Germinal center (tissue), 1 donor: Measurements from ENCODE around the gene FGF10.

Experiments
- DNase-seq: peaks from one replicate; pipeline ENCODE4 v3.0.0; 2012; ENCODE audit warnings: mixed read lengths, low spot score

The FGF10 gene

GRCh38 chr5:44356231-44356630, 33.0 kb downstream of the FGF10 start:
- no peak for DNase-seq

DNA sequence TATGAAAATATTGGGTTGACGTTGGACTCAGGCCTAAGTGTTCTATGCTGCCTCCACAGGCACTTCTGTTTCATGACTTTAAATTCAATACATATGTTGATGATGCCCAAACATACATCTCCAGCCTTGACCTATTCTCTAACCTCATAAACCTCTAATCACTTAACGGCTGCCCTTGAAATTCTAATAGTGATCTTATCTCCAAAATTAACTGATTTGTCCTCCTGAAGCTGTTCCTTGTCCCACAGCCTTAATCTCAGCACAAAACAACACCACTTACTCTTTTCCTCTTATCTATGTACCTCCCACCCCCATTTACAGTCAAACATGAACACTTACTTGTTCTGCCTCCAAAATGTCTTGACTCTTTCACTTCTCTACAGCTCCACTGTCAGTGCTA, 43.3 kb downstream of the FGF10 start:
- DNase-seq, result no peak

- no peak for DNase-seq
Measured at GRCh38 chr5:44336708-44337107, 52.5 kb downstream of the FGF10 start.

- no peak for DNase-seq
Measured at GRCh38 chr5:44334622-44335021, 54.6 kb downstream of the FGF10 start.

GRCh38 chr5:44332285-44332971, 56.8 kb downstream of the FGF10 start:
- DNase-seq, result peak; percentile 8

- DNase-seq, result no peak
Measured at GRCh38 chr5:44331471-44332050, 57.7 kb downstream of the FGF10 start.

GRCh38 chr5:44329716-44330115, 59.5 kb downstream of the FGF10 start:
- no peak for DNase-seq

GRCh38 chr5:44321144-44321725, 68.0 kb downstream of the FGF10 start:
- no peak for DNase-seq

DNA sequence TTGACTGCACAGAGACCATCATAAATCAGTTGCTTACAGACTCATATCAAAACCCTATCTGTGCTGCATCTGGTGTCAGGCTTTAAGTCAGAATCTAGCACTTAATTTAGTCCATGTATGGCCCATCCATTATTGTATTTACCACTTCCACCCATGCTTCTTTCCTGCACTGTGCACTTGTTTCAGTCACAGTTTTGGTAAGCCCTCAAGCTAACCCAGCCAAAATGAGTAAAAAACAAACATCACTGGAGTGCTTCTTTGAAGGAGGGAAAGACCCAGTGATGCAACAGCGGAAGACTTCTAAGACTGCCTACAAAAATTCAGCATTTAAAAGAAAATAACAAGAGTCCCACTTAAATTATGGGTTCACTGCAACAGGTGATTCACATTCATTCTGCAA, 69.0 kb downstream of the FGF10 start:
- no peak for DNase-seq

GRCh38 chr5:44318883-44319282, 70.3 kb downstream of the FGF10 start:
- DNase-seq, result no peak

- DNase-seq, result no peak
Measured at GRCh38 chr5:44312374-44312773, 76.8 kb downstream of the FGF10 start.

- no peak for DNase-seq
Measured at GRCh38 chr5:44300551-44300950, 88.7 kb downstream of the FGF10 start.

DNA sequence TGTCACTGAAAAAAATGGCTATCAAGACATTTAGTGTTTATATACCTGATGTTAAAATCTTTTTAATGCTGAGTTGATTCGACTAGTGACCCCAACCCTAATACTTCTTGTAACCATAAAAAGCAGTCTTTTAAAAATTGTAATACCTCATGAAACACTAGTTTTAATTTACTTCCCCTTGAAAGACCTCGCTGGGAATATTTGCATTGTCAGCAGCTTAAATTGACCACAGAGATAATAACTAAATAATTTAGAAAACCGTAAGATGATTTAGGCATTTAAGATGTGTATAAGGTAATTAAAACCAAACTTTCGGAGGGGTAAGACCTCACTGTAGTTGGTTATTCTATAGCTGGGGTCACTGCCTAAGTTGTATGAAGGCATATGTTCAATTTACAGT, 89.8 kb downstream of the FGF10 start:
- DNase-seq, result no peak

GRCh38 chr5:44294516-44294915, 94.7 kb downstream of the FGF10 start:
- DNase-seq, result no peak

DNA sequence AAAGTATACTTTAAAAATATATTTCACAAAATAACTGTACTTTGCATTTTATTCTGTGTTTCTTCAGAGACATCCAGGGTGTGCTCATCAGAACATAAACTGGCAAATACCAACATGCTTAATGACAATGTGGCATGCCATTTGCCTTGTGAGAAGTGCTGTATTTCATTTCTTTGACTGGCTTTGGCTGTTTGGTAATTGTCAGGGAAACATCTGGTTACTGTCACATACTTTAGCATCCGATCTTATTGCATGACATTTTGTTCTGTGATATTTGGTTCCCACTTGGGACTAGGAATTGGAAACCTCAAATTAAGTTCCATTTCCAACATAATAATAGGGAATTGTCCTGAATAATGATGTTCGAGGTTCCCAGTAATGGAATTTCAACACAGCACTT, 96.5 kb downstream of the FGF10 start:
- no peak for DNase-seq

GRCh38 chr5:44278469-44278868, 110.8 kb downstream of the FGF10 start:
- DNase-seq, result no peak

GRCh38 chr5:44275908-44276307, 113.3 kb downstream of the FGF10 start:
- DNase-seq, result no peak

DNA sequence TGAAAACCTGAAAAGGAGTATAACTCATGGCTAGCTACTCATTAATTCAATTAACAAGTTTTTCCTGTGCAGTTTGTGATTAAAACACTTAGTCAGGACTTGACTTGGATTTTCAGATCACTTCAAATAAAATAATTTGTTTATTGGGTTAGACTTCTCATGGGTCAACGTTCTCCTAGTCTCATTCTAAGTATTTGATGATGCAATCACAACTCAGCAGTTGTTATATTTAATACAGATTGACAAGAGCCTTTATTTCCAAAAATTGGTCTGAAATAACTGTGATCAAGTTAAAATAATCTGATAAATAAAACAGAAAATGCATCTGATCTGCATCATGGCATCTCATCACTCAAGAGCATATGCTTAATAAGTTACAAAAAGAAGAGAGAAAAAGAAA, 113.9 kb downstream of the FGF10 start:
- DNase-seq, result no peak

DNA sequence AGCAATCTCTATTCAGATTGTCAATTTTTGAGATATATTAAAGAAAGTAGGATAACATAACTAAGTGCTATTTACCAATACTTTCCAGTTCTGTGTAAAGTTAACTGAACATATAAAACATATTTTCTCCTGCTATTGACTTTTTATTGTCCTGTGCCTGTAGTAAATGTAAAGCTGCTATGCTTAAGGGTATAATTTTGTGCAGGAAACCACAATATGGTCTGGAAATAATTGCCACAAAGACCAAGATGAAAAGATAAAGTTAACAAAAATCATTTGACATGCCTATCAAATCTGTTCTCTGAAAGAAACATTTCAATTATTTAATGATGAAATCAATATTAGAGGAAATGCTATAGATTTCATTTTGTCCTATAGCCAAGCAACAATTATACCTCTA, 121.3 kb downstream of the FGF10 start:
- no peak for DNase-seq

GRCh38 chr5:44266882-44267576, 122.2 kb downstream of the FGF10 start:
- no peak for DNase-seq

DNA sequence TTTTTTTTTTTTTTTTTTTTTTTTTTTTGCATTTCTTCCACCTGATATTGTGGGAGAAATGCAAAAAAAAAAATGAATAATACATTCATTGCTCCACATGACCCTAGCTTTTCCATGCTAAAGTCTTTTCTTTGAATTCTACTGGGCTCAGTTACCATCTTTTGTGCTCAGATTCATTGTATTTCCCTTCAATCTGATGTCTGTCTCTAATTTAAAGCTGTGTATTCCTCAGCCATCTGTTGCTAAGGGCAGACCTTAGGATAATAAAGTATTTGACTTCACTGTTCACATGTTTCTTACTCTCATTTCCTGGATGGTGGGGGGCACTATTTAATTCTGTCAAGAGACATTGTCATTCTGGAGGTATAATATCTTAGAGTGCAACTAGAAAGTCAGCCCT, 123.5 kb downstream of the FGF10 start:
- DNase-seq, result no peak

GRCh38 chr5:44260793-44261192, 128.4 kb downstream of the FGF10 start:
- no peak for DNase-seq
